Thoracic aorta (tissue), 2 donors: ENCODE measurements around the gene ICE1. TPM values are rescaled to one million over a fixed set of nuclear protein-coding genes. Genes with fewer than 3 reads are reported as not detected.
"Not testable (repeated sequence)": the region's sequence is repeated elsewhere in the genome, so short reads cannot be mapped to it uniquely, and the experiment has no call there.

ENCODE experiments used
- ATAC-seq: fragments of 150-250 bp; one replicate; pipeline ENCODE4 v1.8.0; 2017; ENCODE audit warnings: low read depth; ENCODE audit not compliant: insufficient number of reproducible peaks, low FRiP score
- DNase-seq: peaks from one replicate; pipeline ENCODE4 v3.0.0-alpha.2; 2020; ENCODE audit warnings: low spot score
- H3K27ac ChIP-seq, 2 donors: fragments of 200-600 bp; sonication (generic); 1 replicate in 1 of 2; 2 replicates in 1 of 2; pipeline ENCODE4 v1.5.1; 2016; ENCODE audit warnings: mild to moderate bottlenecking in 2 of 2, moderate library complexity in 2 of 2
- H3K27me3 ChIP-seq: fragments of 200-600 bp; sonication (generic); replicated peaks from 2 replicates; pipeline ENCODE4 v1.6.0; 2016; ENCODE audit warnings: mild to moderate bottlenecking; ENCODE audit not compliant: insufficient read depth
- H3K36me3 ChIP-seq: fragments of 200-600 bp; sonication (generic); one replicate; pipeline ENCODE4 v1.5.1; 2016
- H3K4me1 ChIP-seq, 2 donors: fragments of 200-600 bp; sonication (generic); 1 replicate in 1 of 2; 2 replicates in 1 of 2; pipeline versions ENCODE4 v1.5.1 to v1.6.0; 2016; ENCODE audit warnings: low read depth in 2 of 2, mild to moderate bottlenecking in 1 of 2; ENCODE audit not compliant: control insufficient read depth in 1 of 2
- H3K4me3 ChIP-seq: fragments of 200-600 bp; sonication (generic); 2 replicates; pipeline ENCODE4 v1.5.1; 2016; ENCODE audit warnings: mild to moderate bottlenecking
- H3K9me3 ChIP-seq: fragments of 200-600 bp; sonication (generic); 2 replicates; pipeline ENCODE4 v1.5.1; 2016
- total RNA-seq, 2 donors: library from RNA; depleted of rRNA; stranded (reverse); fragments of >200 nt; gene quantifications; one replicate each; pipeline versions ENCODE4 v1.1.0 to v1.2.3, GENCODE V29; 2016
- TF ChIP-seq, protein P1 (sequence below): fragments of 200-600 bp; sonication (generic); IDR thresholded peaks from one replicate; pipeline ENCODE4 v1.5.1; 2019; ENCODE audit warnings: antibody characterized with exemption

Gene ICE1
- total RNA-seq, 2 donors from 2014 or later, result 25.5 to 48.1 TPM

DNA sequence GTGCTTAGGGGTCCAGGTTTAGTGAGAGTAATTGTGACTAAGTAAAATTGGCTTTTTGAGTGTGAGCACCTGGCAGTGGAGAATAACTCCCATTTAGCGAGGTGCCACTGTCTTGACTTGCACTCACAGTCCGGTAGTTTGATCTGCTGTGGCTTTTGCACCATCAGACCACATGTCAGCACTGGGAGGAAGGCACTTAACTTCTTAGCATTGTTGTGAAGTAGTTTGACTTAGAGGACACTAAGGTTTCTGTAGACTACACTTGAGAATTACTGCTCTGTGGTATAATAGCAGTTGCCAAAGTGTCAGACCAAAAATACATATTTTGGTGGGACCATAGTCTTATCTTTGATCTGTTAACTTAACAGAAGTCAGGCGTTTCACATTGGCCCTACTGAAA lies 63.6 kb downstream of the ICE1 start:
- H3K36me3 ChIP-seq, result no peaks in the 10 kb centered on the region
- H3K4me1 ChIP-seq, result no peaks in the 10 kb centered on the region

DNA sequence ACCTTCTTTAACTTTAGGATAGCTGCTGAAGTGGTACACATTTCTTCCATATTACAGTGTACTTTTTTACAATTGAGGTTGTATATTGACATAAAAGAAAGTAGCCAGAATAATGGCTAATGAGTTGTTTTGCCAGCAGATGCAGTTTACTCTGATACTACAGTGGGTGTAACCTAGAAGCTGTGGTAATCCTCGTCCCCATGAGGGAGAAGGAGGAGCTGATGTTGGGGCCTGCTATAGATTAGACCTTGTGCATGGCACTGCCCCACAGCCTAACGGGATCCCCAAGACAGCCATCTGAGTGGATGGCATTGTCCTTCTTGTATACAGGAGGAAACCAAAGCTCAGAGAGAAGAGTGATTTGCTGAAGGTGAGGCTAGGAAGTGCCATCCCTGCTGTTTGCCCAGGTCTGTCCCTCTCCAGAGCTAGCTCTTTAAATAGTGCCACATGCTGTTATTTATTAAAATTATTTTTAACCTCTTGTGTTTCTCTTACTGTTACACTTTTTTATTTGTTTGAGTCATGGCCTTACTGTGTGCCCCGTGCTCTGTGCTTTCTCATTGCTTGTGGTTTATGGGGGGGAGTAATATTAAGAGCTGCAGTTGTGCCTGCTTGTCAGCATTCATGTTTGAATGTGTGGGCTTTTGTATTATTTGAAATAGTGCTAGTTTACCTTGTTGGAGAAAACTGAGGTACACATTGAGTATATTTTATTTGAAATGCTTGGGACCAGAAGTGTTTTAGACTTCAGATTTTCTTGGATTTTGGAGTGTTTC lies 65.3 kb downstream of the ICE1 start:
- TF ChIP-seq, protein P1, sequence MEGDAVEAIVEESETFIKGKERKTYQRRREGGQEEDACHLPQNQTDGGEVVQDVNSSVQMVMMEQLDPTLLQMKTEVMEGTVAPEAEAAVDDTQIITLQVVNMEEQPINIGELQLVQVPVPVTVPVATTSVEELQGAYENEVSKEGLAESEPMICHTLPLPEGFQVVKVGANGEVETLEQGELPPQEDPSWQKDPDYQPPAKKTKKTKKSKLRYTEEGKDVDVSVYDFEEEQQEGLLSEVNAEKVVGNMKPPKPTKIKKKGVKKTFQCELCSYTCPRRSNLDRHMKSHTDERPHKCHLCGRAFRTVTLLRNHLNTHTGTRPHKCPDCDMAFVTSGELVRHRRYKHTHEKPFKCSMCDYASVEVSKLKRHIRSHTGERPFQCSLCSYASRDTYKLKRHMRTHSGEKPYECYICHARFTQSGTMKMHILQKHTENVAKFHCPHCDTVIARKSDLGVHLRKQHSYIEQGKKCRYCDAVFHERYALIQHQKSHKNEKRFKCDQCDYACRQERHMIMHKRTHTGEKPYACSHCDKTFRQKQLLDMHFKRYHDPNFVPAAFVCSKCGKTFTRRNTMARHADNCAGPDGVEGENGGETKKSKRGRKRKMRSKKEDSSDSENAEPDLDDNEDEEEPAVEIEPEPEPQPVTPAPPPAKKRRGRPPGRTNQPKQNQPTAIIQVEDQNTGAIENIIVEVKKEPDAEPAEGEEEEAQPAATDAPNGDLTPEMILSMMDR, result no peak
- ATAC-seq (no peak), DNase-seq (no peak)
- H3K27me3 ChIP-seq, result no peaks in the 10 kb centered on the region
- no peak overlapping the region for H3K4me3 ChIP-seq
- H3K27ac ChIP-seq, result no peak overlapping the region
- no peaks in the 10 kb centered on the region for H3K4me1 ChIP-seq
- no peaks in the 10 kb centered on the region for H3K36me3 ChIP-seq
- no peaks in the 10 kb centered on the region for H3K9me3 ChIP-seq

More for the DNA sequence above, 63.6 kb downstream of the ICE1 start:
- H3K9me3 ChIP-seq, result no peaks in the 10 kb centered on the region
- H3K27me3 ChIP-seq, result no peaks in the 10 kb centered on the region
- ATAC-seq, result no peak
- no peak overlapping the region for H3K27ac ChIP-seq
- no peak for DNase-seq
- H3K4me3 ChIP-seq, result no peak overlapping the region
- TF ChIP-seq, protein P1, result no peak

DNA sequence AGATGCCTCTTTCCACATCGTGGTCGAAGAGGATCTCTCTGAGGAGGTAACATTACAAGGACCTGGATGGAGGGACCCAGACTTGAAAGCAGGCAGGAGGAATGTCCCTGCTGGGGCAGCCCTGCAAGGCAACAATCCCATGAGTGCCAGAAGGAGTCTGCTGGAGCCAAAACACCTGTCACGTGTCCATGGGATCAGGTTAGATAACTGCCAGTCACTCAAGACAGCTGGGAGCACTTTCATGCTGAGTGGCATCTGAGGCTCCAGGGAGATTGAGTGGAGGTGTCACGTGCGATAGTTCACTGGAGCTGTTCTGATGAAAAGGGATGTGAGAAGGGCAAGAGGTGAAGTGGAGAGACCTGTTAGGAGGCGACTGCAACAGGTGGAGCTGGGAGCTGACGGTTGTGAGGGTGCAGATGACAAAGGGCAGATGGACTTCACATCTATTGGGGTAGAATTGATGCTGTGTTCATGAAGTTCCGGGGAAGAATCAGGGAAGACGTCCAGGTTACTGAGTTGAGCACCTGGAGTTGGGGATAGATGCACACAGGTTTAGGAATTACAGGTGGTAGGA lies 68.4 kb downstream of the ICE1 start:
- ATAC-seq (no peak), DNase-seq (no peak)
- H3K4me3 ChIP-seq, result no peak overlapping the region
- H3K36me3 ChIP-seq, result no peaks in the 10 kb centered on the region
- H3K9me3 ChIP-seq, result no peaks in the 10 kb centered on the region
- peaks cover 0 to 5% of the 10 kb centered on the region in 2 donors for H3K4me1 ChIP-seq
- H3K27ac ChIP-seq, result no peak overlapping the region
- TF ChIP-seq, protein P1, result no peak
- H3K27me3 ChIP-seq, result no peaks in the 10 kb centered on the region

DNA sequence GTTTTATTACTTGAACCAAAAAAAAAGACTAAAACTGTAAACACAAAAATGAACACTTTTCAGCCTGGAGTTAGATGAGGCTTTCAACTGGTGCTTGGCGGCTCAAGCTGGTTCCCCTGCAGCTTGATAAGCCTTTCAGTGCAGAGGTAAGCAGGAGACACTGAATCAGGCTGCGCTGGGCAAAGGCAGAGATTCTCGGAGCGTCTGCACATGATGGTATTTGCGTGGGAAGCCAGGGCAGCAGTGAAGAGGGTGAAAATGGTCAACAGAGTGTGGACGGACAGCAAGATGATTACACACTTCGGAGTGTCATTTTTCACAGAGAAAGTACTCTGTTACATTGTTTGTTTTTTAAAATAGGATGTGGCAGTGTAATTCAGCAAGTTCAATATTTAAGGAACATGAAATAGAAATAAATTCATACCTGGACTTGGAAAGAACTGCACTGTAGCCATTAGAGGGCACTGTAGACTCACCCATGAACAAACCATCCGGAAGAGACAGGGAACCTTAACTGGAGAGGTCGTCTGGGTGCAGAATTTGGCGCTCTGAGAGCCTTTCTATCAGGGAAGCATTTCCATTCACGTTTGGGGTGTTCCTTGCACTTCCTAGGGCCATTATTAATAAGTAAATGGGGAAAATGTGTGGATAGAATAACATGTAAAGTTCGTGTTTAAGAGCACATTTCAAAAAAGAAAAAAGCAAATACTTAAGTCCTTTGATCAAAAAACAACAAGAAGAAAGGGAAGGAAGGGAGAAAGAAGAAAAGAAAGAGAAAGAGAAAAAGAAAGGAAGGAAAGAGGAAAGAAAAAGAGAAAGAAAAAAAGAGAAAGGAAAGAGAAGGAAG lies 69.8 kb downstream of the ICE1 start:
- ATAC-seq, result no peak
- no peaks in the 10 kb centered on the region for H3K36me3 ChIP-seq
- peaks cover 0 to 8% of the 10 kb centered on the region in 2 donors for H3K4me1 ChIP-seq
- DNase-seq, result no peak
- H3K4me3 ChIP-seq, result no peak overlapping the region
- H3K27me3 ChIP-seq, result no peaks in the 10 kb centered on the region
- H3K9me3 ChIP-seq, result no peaks in the 10 kb centered on the region
- TF ChIP-seq, protein P1, result peak; percentile 72
- H3K27ac ChIP-seq, result no peak overlapping the region

DNA sequence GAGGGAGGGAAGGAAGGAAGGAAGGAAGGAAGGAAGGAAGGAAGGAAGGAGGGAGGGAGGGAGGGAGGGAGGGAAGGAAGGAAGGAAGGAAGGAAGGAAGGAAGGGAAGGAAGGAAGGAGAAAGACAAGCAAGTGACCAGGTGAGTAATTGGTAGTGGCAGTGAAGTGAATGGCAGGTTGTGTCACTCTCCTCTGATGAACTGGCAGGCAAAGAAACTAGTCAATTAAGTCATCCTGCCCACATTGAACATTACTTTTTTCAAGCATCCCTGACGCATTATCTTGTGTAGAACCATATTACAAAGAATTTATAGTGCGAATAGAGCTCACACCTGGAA lies 70.4 kb downstream of the ICE1 start:
- H3K4me3 ChIP-seq, H3K4me1 ChIP-seq, H3K36me3 ChIP-seq, DNase-seq, ATAC-seq, H3K27ac ChIP-seq, H3K27me3 ChIP-seq, H3K9me3 ChIP-seq: not testable (repeated sequence)
